ENCODE results near the gene SGMS1. TPM values are rescaled to one million over a fixed set of nuclear protein-coding genes. Genes with fewer than 3 reads are reported as not detected.

Gene SGMS1
- total and polyA plus RNA-seq, 4 donors = 15.8 to 142 (median 41.3) TPM

DNA sequence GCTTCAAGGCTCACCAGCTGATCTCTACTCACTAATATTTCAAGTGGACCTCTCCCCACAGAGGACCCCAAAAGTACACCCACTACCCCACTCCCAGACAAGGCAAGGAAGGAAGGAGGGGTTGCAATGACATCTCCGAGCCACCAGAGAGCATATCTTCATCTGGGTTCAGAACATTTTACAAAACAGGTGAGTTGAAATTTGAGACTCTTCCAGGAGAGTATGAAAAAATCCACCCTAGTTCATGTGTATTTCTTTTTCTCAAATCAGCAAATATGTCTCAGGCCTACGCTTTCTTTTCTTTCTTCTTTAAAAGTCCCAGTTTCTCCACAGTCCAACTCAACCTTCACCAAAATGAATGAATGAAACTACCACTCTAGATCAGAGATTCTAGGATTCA lies 61.9 kb downstream of the SGMS1 start:
- ATAC-seq (ENCODE audit: insufficient read depth, low FRiP score) (no peak), DNase-seq (peak in 1 of 3 donors; percentile 61)
- Histone ChIP-seq H3K9ac (ENCODE audit: insufficient read depth in 1 of 2, low read length in 2 of 2) (no peak overlapping the region), H3K4me3 (no peak overlapping the region), H3K27ac (ENCODE audit: low read depth in 1 of 2, low read length in 1 of 2) (peak overlapping the region; percentile 46 to 48), H3K9me3 (ENCODE audit: control insufficient read depth in 4 of 4, insufficient read depth in 3 of 4, low read length in 3 of 4) (no peaks in the 10 kb centered on the region), H3K27me3 (ENCODE audit: control insufficient read depth in 3 of 3, insufficient read depth in 3 of 3, low read length in 2 of 3) (no peaks in the 10 kb centered on the region), H3K36me3 (ENCODE audit: control insufficient read depth in 4 of 4, insufficient read depth in 4 of 4, low read length in 4 of 4) (no peaks in the 10 kb centered on the region), H3K4me1 (ENCODE audit: control insufficient read depth in 5 of 5, insufficient read depth in 5 of 5, low read length in 5 of 5) (peaks cover 3 to 40% (median 19%) of the 10 kb centered on the region in 5 donors)
- TF ChIP-seq CTCF (IDR thresholded peaks at IDR 0.05; ENCODE audit: control extremely low read depth, extremely low read depth) = peak; percentile 6
- 72 to 82% methylated on average over 2 of the region's 2 CpGs for WGBS, 2 donors

DNA sequence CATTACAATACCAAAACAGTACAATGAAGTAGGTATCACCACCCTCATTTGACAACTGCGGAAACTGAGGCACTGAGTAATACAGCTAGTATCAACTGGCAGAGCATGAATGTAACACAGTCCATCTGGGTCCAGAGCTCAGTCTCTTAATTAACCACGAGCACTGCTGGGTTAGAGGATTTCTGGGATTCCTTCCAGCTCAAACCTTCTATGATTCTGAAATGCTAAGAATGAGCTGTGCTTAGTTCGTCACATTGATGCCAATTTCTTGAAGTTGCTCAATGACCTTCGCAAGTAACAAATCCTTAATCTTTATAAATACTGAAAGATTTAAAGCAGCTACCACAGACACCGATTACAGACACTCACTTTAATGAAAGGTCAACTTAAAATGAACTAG lies 62.5 kb downstream of the SGMS1 start:
- Histone ChIP-seq H3K36me3 (ENCODE audit: control insufficient read depth in 4 of 4, insufficient read depth in 4 of 4, low read length in 4 of 4) (peaks cover 0 to 2% (median 0%) of the 10 kb centered on the region in 4 donors), H3K27me3 (ENCODE audit: control insufficient read depth in 3 of 3, insufficient read depth in 3 of 3, low read length in 2 of 3) (no peaks in the 10 kb centered on the region), H3K9me3 (ENCODE audit: control insufficient read depth in 4 of 4, insufficient read depth in 3 of 4, low read length in 3 of 4) (no peaks in the 10 kb centered on the region), H3K27ac (ENCODE audit: low read depth in 1 of 2, low read length in 1 of 2) (peak overlapping the region; percentile 2 to 48), H3K4me3 (no peak overlapping the region), H3K4me1 (ENCODE audit: control insufficient read depth in 5 of 5, insufficient read depth in 5 of 5, low read length in 5 of 5) (peaks cover 5 to 42% (median 20%) of the 10 kb centered on the region in 5 donors), H3K9ac (ENCODE audit: insufficient read depth in 1 of 2, low read length in 2 of 2) (no peak overlapping the region)
- no peak for TF ChIP-seq CTCF (IDR thresholded peaks at IDR 0.05; ENCODE audit: control extremely low read depth, extremely low read depth)
- DNase-seq (peak; percentile 69 to 99 (median 98)), ATAC-seq (ENCODE audit: insufficient read depth, low FRiP score) (peak; percentile 48)
- whole genome bisulfite sequencing, 2 donors = 50 to 77% methylated on average over 5 of the region's 5 CpGs

- no peak for TF ChIP-seq CTCF (IDR thresholded peaks at IDR 0.05; ENCODE audit: control extremely low read depth, extremely low read depth)
- 83 to 90% methylated on average over 1 of the region's 1 CpG for WGBS, 2 donors
- ATAC-seq (ENCODE audit: insufficient read depth, low FRiP score) (no peak), DNase-seq (no peak)
- H3K27ac ChIP-seq (ENCODE audit: low read depth in 1 of 2, low read length in 1 of 2) = no peak overlapping the region
- H3K36me3 ChIP-seq (ENCODE audit: control insufficient read depth in 4 of 4, insufficient read depth in 4 of 4, low read length in 4 of 4) = peaks cover 0 to 2% (median 0%) of the 10 kb centered on the region in 4 donors
- no peak overlapping the region for H3K4me3 ChIP-seq
- H3K9me3 ChIP-seq (ENCODE audit: control insufficient read depth in 4 of 4, insufficient read depth in 3 of 4, low read length in 3 of 4) = no peaks in the 10 kb centered on the region
- no peaks in the 10 kb centered on the region for H3K27me3 ChIP-seq (ENCODE audit: control insufficient read depth in 3 of 3, insufficient read depth in 3 of 3, low read length in 2 of 3)
- H3K4me1 ChIP-seq (ENCODE audit: control insufficient read depth in 5 of 5, insufficient read depth in 5 of 5, low read length in 5 of 5) = peaks cover 7 to 51% (median 29%) of the 10 kb centered on the region in 5 donors
- no peak overlapping the region for H3K9ac ChIP-seq (ENCODE audit: insufficient read depth in 1 of 2, low read length in 2 of 2)
Observed at GRCh38 chr10:50560370-50560769, 63.4 kb downstream of the SGMS1 start.

DNA sequence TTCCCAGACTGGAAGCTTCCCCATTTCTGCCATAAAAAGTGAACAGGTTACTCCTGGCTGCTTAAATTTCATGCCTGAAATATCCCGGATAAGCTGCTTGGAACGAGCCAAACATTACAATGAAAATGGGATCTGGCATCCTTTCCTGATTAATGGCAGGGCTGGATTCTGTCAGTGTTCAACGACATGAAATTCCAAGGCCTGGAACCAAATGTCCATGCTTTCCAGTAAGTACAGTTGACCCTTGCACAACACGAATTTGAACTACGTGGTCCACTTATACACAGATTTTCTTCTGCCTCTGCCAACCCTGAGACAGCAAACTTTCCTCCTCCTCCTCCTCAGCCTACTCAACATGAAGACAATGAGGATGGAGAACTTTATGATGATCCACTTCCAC lies 65.4 kb downstream of the SGMS1 start:
- Histone ChIP-seq H3K27me3 (ENCODE audit: control insufficient read depth in 3 of 3, insufficient read depth in 3 of 3, low read length in 2 of 3) (no peaks in the 10 kb centered on the region), H3K9ac (ENCODE audit: insufficient read depth in 1 of 2, low read length in 2 of 2) (no peak overlapping the region), H3K4me1 (ENCODE audit: control insufficient read depth in 5 of 5, insufficient read depth in 5 of 5, low read length in 5 of 5) (peaks cover 9 to 60% (median 37%) of the 10 kb centered on the region in 5 donors), H3K4me3 (no peak overlapping the region), H3K36me3 (ENCODE audit: control insufficient read depth in 4 of 4, insufficient read depth in 4 of 4, low read length in 4 of 4) (peaks cover 0 to 2% (median 0%) of the 10 kb centered on the region in 4 donors), H3K9me3 (ENCODE audit: control insufficient read depth in 4 of 4, insufficient read depth in 3 of 4, low read length in 3 of 4) (no peaks in the 10 kb centered on the region), H3K27ac (ENCODE audit: low read depth in 1 of 2, low read length in 1 of 2) (peak overlapping the region in 1 of 2 donors; percentile 73)
- DNase-seq (peak; percentile 60 to 90 (median 85)), ATAC-seq (ENCODE audit: insufficient read depth, low FRiP score) (no peak)
- no peak for TF ChIP-seq CTCF (IDR thresholded peaks at IDR 0.05; ENCODE audit: control extremely low read depth, extremely low read depth)
- WGBS, 2 donors = 58 to 85% methylated on average over 5 of the region's 5 CpGs

All from lung (tissue), 12 donors.